NCI-H1436 treated with DMSO at 0.1 percent for 48 hours (cell line): Measurements from ENCODE around the gene MRPS27.
A peak's percentile ranks its signal among the peaks of the same experiment; 100 is the strongest.

Experiments used
- DNase-seq: peaks from one replicate; lab custom pipeline; 2025; lab: John Stamatoyannopoulos, UW

MRPS27 gene

DNA sequence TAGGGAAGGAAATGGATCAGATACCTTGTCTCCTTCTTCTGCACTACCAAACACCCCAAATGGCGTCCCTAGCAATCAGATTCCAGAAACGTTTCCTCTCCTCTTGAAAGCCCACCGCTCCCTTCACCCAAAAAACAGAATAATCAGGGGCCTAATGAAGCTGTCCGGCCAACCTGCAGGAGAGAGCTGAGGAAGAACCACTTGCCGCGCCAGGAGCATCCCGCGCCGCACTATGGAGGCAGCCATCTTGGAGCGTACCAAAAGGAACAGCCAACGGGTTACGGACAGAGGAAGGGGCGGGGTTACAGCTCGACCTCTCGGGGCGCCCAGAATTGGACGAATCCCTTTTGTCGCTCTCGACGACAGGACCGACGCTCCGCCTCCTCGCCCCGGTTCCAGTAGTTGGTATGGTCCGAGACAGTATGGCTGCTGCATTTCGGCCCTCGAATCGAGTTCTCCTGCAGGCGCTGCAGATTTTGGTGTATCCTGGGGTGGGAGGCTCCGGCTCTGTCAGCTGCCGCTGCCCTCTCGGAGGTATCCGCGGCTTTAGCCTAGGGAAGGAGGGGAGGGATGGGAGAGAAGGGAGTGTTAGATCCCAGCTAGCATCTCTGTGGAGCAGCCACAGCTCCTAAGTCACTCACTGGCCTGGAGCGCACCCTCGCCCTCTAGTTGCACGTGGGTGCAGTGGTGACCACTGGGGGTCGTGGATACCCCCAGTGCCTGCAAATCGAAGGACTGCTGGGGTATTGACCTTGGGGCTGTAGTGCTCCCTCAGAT lies at the start of gene MRPS27, which contains the start of gene PTCD2:
TSS of gene MRPS27 (minus strand) at position 265 of the 777 bp plus-strand sequence. CDS start at position 246, 19 bp downstream.
TSS of gene PTCD2 (plus strand) at position 398 of the 777 bp plus-strand sequence. CDS start at position 408, 10 bp downstream.
- peak; percentile 93 for DNase-seq

DNA sequence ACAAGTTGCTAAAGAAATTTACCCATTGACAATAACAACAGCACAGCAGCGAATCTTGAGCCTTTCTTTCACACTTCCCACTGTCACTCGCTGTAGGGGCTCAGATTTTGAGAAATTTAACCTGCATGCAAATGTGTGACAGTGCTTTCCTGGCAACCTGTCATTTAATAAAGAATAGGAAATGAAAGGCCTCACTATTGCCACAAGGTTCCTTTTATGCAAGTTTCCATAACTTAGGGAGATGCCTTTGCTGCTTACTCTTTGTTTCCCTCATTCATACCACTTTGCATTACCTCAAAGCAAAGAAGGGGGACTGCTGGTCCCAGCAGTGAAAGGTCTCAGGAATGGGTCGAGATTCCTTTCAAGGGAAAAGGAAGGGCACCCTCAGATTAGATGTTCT lies 49.7 kb upstream of the MRPS27 start:
- no peak for DNase-seq

DNA sequence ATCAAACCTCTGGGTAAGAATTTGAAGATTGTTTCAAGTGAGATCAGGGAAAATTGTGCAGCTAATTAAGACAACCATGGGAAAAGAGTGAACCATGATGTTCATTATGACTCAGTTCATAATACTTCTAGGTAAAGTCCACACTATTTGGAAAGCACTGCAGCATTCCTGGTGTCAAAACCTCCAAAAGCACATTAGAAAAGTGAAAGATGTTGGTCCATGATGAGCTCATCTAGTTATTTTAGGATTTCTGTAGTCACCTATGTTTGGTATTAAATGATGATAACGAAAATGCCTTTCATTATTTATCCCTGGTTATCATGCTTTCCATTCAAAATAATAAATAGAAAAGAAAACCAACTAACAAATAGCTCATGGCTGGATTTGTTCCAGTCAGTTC lies 49.3 kb upstream of the MRPS27 start:
- DNase-seq: no peak

DNA sequence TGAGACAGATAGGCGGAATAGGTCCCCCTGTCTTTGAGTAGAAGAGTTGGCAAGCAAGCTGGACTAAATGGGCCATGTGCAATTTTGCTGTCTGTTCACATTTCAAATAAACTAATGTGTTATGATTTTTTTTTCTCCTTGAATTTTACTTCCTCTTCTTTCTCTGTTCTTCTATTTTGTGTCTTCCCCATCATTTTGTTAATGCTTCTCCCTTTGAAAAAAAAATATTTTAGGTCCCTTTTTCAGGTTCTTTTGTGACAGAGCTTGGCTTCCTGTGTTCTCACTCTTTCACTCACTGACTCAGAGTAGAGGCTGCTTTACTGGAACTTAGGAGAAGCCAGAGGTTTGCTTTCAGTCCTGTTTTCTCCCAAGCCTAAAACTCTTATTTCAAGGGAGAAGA lies 48.2 kb upstream of the MRPS27 start:
- no peak for DNase-seq

DNA sequence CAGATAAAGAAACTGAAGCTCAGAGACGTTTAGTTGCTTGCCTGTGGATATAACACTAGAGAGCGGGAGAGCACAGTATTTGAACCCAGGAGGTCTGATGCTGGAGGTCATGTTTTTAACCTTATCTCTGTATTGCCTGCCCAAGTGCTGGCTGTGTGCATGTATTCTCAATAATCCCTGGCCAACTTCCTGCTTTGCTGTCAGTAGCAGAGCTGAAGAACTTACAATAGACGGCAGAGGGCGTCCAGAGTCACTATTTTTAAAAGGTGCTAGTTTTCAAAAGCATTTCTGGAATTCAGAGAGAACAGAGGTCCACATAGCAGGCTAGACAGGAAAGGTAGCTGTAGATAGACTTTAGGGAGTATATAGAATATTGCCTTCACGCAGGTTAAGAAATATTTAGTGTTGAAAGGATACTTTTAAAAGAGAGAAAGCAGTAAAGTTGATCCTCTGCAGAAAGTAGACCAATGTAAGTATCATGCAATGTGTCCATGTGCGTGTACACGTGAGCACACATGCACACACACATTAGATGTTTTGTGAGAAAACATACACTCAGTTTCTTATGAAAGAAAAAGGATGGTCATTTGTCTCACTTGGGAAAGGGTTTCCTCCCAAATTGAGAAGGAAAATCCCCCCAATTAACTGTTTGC lies 46.4 kb upstream of the MRPS27 start:
- DNase-seq: no peak

DNA sequence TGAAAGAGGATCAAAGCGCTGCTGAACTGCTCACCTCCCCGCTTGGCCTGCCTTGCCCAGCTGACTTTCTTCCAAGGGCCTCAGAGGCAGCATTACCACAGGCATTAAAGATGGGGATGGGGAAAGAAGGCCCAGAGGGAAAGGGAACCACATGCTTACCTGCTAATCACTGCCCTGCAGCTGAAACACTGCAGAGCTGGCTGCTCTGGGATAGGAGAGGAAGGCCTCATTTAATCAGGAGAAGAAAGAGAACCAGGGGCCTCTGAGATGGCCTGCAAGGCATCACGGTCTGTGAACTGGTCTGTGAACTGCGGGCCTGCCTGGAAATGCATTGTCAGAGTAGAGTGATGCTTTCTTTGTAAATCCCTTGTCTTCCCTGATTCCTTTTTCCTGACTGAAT lies 44.9 kb upstream of the MRPS27 start:
- DNase-seq: no peak

DNA sequence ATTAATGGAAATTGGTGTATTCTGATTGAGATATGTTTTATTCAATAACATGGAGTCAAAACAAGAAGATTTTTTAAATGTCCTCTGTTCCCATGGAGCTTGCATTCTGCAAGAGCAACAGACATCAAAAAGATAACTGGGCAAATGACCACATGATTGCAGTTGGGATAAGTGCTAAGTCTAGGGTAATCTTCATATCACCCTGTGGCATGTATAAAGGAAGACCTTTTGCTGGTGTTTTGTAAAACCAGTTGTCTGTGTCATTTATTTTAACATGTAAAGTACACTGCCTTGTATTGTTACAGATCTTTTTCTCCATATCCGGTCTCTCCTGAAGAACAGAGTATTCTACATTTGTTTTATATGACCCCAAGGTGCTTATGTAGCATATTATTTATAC lies 44.1 kb upstream of the MRPS27 start:
- DNase-seq: no peak

DNA sequence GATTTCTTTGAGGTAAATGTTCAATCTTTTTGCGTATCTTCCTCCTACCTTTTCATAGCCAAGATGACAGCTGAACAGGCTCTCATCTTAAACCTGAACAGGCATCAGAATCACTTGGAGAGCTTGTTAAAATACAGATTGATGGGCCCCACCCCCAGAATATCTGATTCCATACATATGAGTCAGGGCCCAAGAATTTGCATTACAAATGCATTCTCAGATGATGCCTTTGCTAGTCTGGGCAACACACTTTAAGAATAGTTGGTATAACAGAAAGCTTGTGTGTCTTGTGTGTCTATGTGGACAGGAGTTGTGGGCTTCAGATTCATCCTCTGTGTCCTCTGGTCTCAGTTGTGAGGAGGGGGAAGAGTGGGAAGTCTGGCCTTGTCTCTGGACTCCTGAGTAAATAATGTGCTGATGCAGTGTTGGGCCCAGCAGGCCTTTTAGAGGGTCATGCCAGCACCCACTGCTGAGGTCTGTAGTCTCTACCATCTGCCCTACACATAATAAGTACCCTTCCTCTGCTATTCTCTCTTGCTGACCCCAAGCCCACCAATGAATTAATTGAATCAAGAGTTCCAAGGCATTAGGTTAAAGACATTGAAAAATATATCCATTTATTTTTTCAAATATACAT lies 43.2 kb upstream of the MRPS27 start:
- no peak for DNase-seq

DNA sequence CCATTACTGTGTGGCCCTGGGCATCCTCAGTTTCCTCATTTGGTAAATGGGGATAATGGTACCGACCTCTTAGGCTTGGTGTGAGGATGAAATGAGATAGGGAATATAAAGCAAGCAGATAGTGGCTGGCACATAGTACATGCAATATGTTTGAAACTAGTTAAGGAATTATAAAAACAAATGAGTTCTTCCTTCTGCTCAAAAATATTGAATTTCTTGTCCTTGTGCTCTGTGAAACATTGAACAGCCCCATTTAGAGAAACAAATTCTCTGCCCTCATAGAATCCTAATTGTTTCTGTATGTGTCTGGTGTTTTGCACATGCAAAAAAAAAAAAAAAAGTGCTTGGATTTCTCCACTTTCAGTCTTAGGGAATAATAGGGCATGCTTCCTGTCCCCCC lies 39.8 kb upstream of the MRPS27 start:
- no peak for DNase-seq

DNA sequence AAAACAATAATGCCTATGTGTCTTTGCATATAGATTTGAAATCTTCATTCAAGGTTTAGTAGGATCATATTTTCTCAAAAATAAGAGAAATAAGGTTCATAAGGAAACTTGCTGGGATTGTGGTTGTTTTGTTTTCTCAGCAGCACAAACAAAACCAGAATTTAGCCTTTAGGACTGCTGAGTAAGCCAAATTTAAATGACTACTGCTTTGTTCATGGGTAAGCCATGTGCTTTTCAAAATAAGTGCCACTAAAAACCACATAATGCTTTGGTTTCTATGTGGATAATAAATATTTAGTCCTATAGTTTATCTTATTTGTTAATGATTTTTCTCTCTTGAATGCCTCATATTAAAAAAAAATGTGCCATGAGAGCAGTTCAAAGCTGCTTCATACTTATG lies 38.9 kb upstream of the MRPS27 start:
- DNase-seq: no peak

DNA sequence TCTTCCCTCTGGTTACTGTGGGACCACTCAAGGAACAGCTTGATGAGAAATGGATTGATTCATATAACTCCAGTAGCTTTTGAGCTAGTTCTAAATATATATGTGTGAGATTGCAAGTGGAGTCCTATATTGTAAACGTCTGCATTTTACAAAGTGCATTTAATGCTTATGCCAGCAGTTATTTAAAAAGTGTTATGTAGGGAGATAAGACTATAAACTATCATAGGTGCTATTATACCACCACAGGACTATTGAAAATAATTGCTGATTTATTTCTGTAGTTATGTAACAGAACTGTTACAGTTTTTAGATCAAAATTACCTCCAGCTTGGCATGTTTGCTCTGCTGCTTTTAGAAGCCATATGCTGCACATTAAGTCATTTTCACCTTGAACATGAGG lies 36.3 kb upstream of the MRPS27 start:
- DNase-seq: no peak

DNA sequence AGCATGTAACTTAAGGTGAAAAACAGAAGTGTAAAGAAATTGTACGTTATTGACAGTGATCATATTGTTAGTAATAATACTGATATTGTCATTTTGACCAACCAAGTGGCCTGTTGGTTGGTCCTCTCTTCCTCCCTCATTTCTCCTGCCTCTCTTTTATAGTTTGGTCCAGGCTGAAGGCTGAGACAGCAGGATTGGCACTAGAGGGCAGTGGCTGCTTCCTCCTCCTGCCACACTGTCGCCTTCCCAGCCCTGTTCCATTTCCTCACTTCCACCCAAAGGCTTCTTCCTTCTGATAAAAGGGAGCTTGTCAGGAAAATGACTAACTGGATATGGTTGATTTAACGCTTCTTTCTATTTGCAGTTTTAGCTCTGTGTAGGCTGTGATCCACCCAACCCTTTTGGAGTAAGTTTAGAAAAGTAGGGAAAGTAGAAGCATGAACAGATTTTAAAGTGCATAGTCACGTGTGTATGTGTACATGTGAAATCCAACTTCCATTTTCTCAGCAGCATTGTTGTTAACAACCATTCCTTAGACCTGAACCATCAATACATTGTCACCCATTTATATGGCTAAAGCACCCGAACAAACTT lies 35.8 kb upstream of the MRPS27 start:
- DNase-seq: no peak

DNA sequence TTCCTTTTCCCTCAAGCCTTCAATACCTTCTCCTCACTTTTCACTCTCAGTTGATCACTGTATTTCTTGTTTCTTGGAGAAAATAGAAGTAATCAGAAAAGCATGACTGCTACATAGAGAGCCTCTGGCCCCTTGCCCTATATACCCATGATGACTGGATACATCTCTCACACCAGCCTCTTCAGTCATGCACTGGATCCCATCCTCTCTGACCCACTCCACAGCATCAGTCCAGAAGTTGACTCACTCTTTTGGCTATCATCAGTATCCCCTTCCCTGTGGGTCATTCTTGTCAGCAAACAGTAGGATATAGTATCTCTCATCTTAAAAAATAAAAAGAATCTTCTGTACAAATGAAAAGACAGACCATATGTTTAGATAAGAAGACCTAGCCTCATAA lies 33.0 kb upstream of the MRPS27 start:
- no peak for DNase-seq

DNA sequence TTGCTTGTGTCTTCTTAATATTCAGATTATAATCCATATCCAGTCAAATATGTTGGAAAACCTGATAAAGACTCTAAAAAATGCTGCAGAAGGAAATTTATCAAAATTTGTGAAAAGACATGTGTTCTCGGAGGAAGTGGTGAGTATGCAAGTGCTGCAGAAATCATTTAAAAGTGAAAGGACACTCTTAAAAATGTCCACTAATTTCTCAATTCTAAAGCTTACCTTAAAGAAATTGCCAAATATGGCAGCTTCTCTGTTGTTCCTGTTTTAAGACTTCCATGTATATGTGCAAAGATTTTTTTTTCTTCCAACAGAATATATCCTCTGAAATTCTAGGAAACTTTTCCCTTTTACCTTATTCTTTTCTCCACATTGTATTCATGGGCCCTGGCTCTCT lies 32.6 kb upstream of the MRPS27 start:
- DNase-seq: no peak

DNA sequence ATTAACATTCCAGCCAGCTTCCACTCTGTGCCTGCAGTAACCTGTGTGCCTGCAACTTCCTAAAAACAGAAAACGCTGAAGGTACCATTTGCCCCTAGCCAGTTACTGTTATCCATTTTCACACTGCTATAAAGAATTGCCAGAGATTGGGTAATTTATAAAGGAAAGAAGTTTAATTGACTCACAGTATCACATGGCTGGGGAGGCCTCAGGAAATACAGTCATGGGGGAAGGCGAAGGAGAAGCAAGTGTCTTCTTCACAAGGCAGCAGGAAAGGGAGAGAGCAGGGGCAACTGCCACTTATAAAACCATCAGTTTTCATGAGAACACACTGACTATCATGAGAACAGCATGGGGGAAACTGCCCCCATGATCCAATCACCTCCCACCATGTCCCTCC lies 31.3 kb upstream of the MRPS27 start:
- DNase-seq: no peak

DNA sequence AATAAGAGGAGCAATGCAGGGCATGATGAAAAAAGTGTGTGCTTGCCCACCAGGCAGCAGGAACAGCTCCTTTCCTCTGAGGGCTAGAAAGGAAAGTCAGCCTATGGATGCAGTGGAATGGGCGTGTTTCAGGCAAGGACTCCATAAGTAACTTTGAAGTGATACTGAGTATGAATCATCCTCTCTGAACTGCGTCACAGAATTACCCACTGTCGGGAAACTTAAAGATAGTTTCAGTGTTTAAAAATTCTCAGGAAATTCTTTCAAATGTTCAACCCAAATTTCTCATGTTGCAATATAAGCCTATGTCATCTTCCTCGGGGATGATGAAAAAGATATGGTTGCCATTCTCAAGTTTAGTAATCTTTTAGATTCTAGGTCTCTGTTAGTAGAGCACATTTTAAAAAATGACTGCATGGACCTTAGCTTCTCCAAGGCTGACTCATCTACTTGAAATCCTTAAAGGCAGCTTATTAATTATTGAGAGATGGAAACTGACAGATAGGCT lies 27.8 kb upstream of the MRPS27 start:
- no peak for DNase-seq

DNA sequence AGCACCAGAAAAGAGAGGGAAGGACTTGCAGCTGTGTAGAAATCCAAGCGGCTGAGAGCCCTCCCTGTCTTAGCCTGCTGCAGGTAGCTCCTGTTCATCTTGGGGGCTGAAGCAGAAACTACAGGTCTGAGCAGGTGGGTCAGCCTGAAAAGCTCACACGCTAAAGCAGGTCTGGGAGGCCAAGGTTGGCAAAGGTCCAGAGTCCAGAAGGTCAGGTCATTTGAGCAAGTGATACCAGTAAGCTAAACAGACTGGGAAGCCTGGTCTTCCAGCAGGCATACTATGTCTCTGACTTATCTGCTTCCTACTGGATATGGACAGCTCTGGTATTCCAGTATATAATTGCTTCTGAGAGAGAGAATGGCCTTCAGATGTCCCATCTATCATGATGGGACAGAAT lies 26.4 kb upstream of the MRPS27 start:
- DNase-seq: no peak

DNA sequence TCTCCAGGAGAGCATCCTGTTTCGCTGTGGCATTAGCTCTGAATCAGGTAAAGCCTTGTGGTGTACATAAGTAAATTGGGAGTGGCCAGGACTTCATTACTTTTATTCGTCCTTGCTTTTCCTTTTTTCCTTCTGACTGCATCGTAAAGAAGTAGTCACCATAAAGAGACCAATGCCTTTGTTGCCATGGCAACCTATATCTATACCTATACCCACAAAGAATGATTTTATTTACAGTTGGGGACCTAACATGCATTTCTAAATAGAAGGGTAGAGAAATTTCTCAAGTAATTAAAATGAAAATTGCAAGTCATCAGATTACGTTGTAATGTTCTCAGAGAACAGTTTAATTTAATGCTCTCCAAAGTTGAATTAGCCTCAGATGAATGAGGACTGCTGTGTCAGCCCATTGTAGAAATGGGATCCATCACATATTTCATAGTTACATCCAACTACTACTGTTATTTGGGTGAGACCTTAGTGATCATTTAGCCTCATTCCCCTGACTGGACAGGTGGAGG lies 18.7 kb upstream of the MRPS27 start:
- no peak for DNase-seq

DNA sequence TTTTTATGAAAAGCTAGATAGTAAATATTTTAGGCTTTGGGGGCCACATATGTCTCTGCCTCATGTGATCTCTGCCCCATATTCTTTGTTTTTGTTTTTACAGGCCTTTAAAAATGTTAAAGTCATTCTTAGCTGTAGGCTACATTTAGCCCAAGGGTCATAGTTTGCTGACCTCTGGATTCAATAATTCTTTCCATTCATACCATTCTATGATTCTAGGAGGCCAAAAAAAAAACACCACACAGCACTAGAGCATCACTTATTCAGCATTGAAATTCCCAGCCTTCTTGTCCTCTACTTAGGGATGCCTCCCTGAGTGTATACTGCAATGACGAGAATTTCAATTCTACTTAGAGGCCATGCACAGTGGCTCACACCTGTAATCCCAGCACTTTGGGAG lies 17.1 kb upstream of the MRPS27 start:
- DNase-seq: no peak

DNA sequence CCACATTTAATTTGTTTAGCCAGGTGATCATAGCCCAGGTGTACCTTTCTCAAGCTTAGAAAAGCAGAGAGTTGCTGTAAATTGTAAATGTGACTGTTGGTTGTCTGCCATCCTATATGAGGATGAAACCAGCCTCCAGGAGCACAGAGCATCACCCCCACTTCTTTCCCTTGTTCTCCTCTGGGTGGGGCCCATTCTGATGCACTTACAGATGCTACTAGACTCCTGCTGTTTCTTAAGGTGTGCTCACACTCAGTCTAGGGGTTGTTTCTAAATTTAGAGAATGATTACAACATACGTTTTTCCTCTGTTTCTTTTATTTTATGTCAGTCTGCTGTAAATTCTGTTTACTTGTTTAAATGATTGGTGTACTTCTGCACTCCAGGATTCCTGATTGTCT lies 10.7 kb upstream of the MRPS27 start:
- DNase-seq: no peak

DNA sequence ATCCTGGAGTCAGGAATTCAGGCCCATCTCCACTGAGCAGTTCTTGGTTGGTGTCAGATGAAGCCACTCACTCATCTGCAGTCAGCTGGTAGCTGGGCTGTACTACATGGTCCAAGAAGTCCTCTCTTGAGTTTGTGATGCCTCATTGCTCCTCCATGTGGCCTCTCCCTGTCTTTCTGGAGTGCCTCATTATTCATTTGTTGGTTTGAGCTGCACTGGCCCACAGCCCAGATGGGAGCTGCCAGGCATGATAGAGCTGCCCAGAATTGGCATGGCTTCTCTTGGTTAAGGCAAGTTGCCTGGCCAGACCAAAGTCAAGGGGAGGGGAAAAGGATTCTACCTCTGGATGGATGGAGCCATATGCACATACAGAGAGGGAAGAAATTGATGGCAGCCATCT lies 8.1 kb upstream of the MRPS27 start:
- DNase-seq: no peak

DNA sequence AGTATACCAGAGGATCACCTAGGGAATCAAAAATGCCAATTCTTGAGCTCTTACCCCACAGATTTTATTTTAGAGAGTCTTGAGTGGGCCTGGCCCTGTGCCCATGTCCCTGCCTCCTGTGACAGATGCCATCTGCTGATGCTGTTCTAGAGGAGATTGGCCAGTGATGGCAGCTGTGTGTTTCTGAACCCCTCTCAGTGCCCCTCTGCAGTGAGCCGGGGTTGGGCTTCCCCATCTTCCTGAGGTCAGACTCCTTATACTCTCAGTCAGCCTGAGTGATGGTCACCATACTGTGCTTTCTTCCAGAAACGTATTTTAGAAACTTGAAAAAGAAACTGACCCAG lies 6.2 kb upstream of the MRPS27 start:
- DNase-seq: no peak
